ENCODE data around the gene RABGGTA. TPM values are rescaled to one million over a fixed set of nuclear protein-coding genes. Genes with fewer than 3 reads are reported as not detected.

RABGGTA gene
- total RNA-seq, 1 experiment from 2014 or later = 25.6 TPM

GRCh38 chr14:24255931-24256711 is 15.3 kb downstream of the RABGGTA start:
- Mint-ChIP-seq H3K9me3 (no peaks in the 10 kb centered on the region), H3K4me1 (no peaks in the 10 kb centered on the region; a peak in 1 of 4 replicates), H3K27ac (0 out of 7 replicates have a peak overlapping the region, but pooled peaks of 2 of the 3 experiments have one; percentile 21 to 57), H3K4me3 (no peak overlapping the region), H3K36me3 (ENCODE audit: insufficient read depth in 1 of 3, low read depth in 3 of 3) (no peaks in the 10 kb centered on the region), H3K27me3 (ENCODE audit: low read depth) (no peaks in the 10 kb centered on the region; the same call in 1 of the 2 replicates)
- H3K23me2 ChIP-seq (ENCODE audit: insufficient read length, low read depth, low read length, poor library complexity, severe bottlenecking) = no peaks in the 10 kb centered on the region
- no peaks in the 10 kb centered on the region for H3K79me2 ChIP-seq (ENCODE audit: insufficient read depth, low read length)
- H2BK120ac ChIP-seq (ENCODE audit: low read depth, low read length, poor library complexity, severe bottlenecking) = no peak overlapping the region
- H3K56ac ChIP-seq (ENCODE audit: insufficient read length, low read depth, low read length) = no peak overlapping the region
- no peak overlapping the region for H2AK5ac ChIP-seq (ENCODE audit: insufficient read length, low read length)
- peak; percentile 15 for DNase-seq
- H3K9ac ChIP-seq (ENCODE audit: extremely low read depth, insufficient read length, low read length) = no peak overlapping the region
- no peak overlapping the region for H3K4ac ChIP-seq (ENCODE audit: low read depth, low read length)
- H3K18ac ChIP-seq (ENCODE audit: insufficient read length, low read depth, low read length) = no peak overlapping the region
- no peak overlapping the region for H3K14ac ChIP-seq (ENCODE audit: insufficient read depth, low read length)
- no peak overlapping the region for H4K91ac ChIP-seq (ENCODE audit: insufficient read length, low read depth, low read length)
- TF ChIP-seq CTCF (conservative IDR thresholded peaks at IDR 0.05) = no peak
- no peak overlapping the region for H3K4me2 ChIP-seq (ENCODE audit: insufficient read depth, insufficient read length, low read length)
- H2BK20ac ChIP-seq (ENCODE audit: low read depth, low read length, poor library complexity, severe bottlenecking) = no peak overlapping the region
- no CpG with 5 or more reads among the region's 12 CpGs for WGBS (ENCODE audit: extremely low coverage, insufficient read length, low lambda C conversion rate)
- H3T11ph ChIP-seq (ENCODE audit: low read length) = no peak overlapping the region
- no peak overlapping the region for H2AFZ ChIP-seq (ENCODE audit: low read length)
- no peaks in the 10 kb centered on the region for H3K4me1 ChIP-seq (ENCODE audit: insufficient read depth, low read length)
- H3K27ac ChIP-seq (ENCODE audit: insufficient read length, low read depth, low read length) = no peak overlapping the region
- no peaks in the 10 kb centered on the region for H3K79me1 ChIP-seq (ENCODE audit: insufficient read depth, low read depth, low read length, poor library complexity, severe bottlenecking)
- H4K8ac ChIP-seq (replicated peaks; ENCODE audit: insufficient read length, low read depth, low read length) = no peak overlapping the region
- H4K5ac ChIP-seq (ENCODE audit: insufficient read length, low read depth, low read length) = no peak overlapping the region
- no peaks in the 10 kb centered on the region for H3K27me3 ChIP-seq (ENCODE audit: insufficient read depth, low read length)
- no peaks in the 10 kb centered on the region for H3K9me3 ChIP-seq (ENCODE audit: control insufficient read depth, low read depth, low read length)
- no peak overlapping the region for H2BK15ac ChIP-seq (ENCODE audit: low read depth, low read length)
- H3K23ac ChIP-seq (ENCODE audit: insufficient read length, low read depth, low read length) = no peak overlapping the region
- H2BK12ac ChIP-seq (ENCODE audit: insufficient read length, low read depth, low read length) = no peak overlapping the region
- H4K20me1 ChIP-seq (ENCODE audit: control insufficient read depth, insufficient read depth, insufficient read length) = no peaks in the 10 kb centered on the region
- no peak overlapping the region for H2BK5ac ChIP-seq (ENCODE audit: insufficient read length, low read length)

Measured in H9 (cell line).